IMR-90 (cell line): ENCODE data around the gene HSBP1L1.

ENCODE experiments used
- BHLHE40 ChIP-seq: fragments of 150-350 bp; IDR thresholded peaks from 2 replicates; pipeline ENCODE4 v1.6.1; 2016; ENCODE audit warnings: mild to moderate bottlenecking, low read depth, low read length
- CEBPB ChIP-seq: IDR thresholded peaks from 2 replicates; pipeline ENCODE4 v1.6.1; 2012; ENCODE audit warnings: low read depth, low read length, improper control_type of control experiment
- CHD1 ChIP-seq: IDR thresholded peaks from 2 replicates; pipeline ENCODE4 v1.6.1; 2012; ENCODE audit warnings: low read depth, low read length, improper control_type of control experiment
- CTCF ChIP-seq: conservative IDR thresholded peaks from 2 replicates; pipeline ENCODE4 v1.5.1; 2012; ENCODE audit warnings: mild to moderate bottlenecking, low read depth, low read length, improper control_type of control experiment
- MAFK ChIP-seq: IDR thresholded peaks from 2 replicates; pipeline ENCODE4 v1.6.1; 2012; ENCODE audit warnings: low read depth, low read length, improper control_type of control experiment
- POLR2A ChIP-seq: IDR thresholded peaks from 2 replicates; pipeline ENCODE4 v1.6.1; 2012; ENCODE audit warnings: mild to moderate bottlenecking, low read depth, low read length
- RAD21 ChIP-seq: IDR thresholded peaks from 2 replicates; pipeline ENCODE4 v1.6.1; 2012; ENCODE audit warnings: low read length, improper control_type of control experiment
- RFX5 ChIP-seq: IDR thresholded peaks from 2 replicates; pipeline ENCODE4 v1.8.0; 2012; ENCODE audit warnings: low read depth, mild to moderate bottlenecking, low read length, moderate library complexity
- USF2 ChIP-seq: fragments of 150-350 bp; IDR thresholded peaks from 2 replicates; pipeline ENCODE4 v1.6.1; 2017; ENCODE audit warnings: mild to moderate bottlenecking, antibody characterized with exemption, low read length, low read depth

GRCh38 chr18:79989195-79989497 is 24.7 kb downstream of the HSBP1L1 start:
- TF ChIP-seq RFX5 (no peak), CTCF (no peak), RAD21 (no peak), BHLHE40 (no peak), CEBPB (no peak), POLR2A (no peak), CHD1 (no peak), MAFK (no peak), USF2 (no peak)
